ENCODE results near the gene CYS1. TPM values are rescaled to one million over a fixed set of nuclear protein-coding genes. Genes with fewer than 3 reads are reported as not detected.

Gene CYS1
- total RNA-seq, 2 experiments from 2014 or later = not detected

GRCh38 chr2:10071176-10071575 is 9.0 kb downstream of the CYS1 start:
- no peak overlapping the region for H3K27ac Mint-ChIP-seq
- H3K27me3 Mint-ChIP-seq = peaks cover 43% of the 10 kb centered on the region
- H3K36me3 Mint-ChIP-seq = no peaks in the 10 kb centered on the region
- H3K9me3 Mint-ChIP-seq = peaks cover 7% of the 10 kb centered on the region
- peaks cover 3% of the 10 kb centered on the region for H3K4me1 Mint-ChIP-seq
- no peak overlapping the region for H3K4me3 Mint-ChIP-seq
- DNase-seq = no peak

GRCh38 chr2:10067881-10068280 is 12.3 kb downstream of the CYS1 start:
- Mint-ChIP-seq H3K36me3 (no peaks in the 10 kb centered on the region), H3K4me1 (peaks cover 3% of the 10 kb centered on the region), H3K4me3 (no peak overlapping the region), H3K27me3 (peaks cover 12% of the 10 kb centered on the region), H3K27ac (no peak overlapping the region), H3K9me3 (peaks cover 7% of the 10 kb centered on the region)
- no peak for DNase-seq

- H3K9me3 Mint-ChIP-seq = peaks cover 7% of the 10 kb centered on the region
- no peaks in the 10 kb centered on the region for H3K36me3 Mint-ChIP-seq
- no peak overlapping the region for H3K27ac Mint-ChIP-seq
- DNase-seq = no peak
- no peak overlapping the region for H3K4me3 Mint-ChIP-seq
- peaks cover 7% of the 10 kb centered on the region for H3K27me3 Mint-ChIP-seq
- no peaks in the 10 kb centered on the region for H3K4me1 Mint-ChIP-seq
Observed at GRCh38 chr2:10067330-10067729, 12.9 kb downstream of the CYS1 start.

- Mint-ChIP-seq H3K4me3 (no peak overlapping the region), H3K9me3 (peaks cover 7% of the 10 kb centered on the region), H3K27ac (no peak overlapping the region), H3K27me3 (no peaks in the 10 kb centered on the region), H3K36me3 (no peaks in the 10 kb centered on the region), H3K4me1 (no peaks in the 10 kb centered on the region)
- no peak for DNase-seq
Observed at GRCh38 chr2:10065773-10066055, 14.5 kb downstream of the CYS1 start.

GRCh38 chr2:10064932-10065772 is 15.1 kb downstream of the CYS1 start:
- no peaks in the 10 kb centered on the region for H3K4me1 Mint-ChIP-seq

GRCh38 chr2:10063566-10063965 is 16.6 kb downstream of the CYS1 start:
- Mint-ChIP-seq H3K4me3 (no peak overlapping the region), H3K36me3 (no peaks in the 10 kb centered on the region), H3K27ac (no peak overlapping the region), H3K9me3 (peaks cover 7% of the 10 kb centered on the region), H3K27me3 (no peaks in the 10 kb centered on the region), H3K4me1 (no peaks in the 10 kb centered on the region)
- no peak for DNase-seq

More at GRCh38 chr2:10064932-10065772, 15.1 kb downstream of the CYS1 start:
- Mint-ChIP-seq H3K27ac (no peak overlapping the region), H3K9me3 (peaks cover 7% of the 10 kb centered on the region), H3K36me3 (no peaks in the 10 kb centered on the region), H3K27me3 (no peaks in the 10 kb centered on the region), H3K4me3 (no peak overlapping the region)
- no peak for DNase-seq

- H3K4me1 Mint-ChIP-seq = no peaks in the 10 kb centered on the region
- H3K9me3 Mint-ChIP-seq = peaks cover 3% of the 10 kb centered on the region
- H3K27ac Mint-ChIP-seq = no peak overlapping the region
- H3K4me3 Mint-ChIP-seq = no peak overlapping the region
- no peaks in the 10 kb centered on the region for H3K36me3 Mint-ChIP-seq
- H3K27me3 Mint-ChIP-seq = no peaks in the 10 kb centered on the region
- no peak for DNase-seq
Observed at GRCh38 chr2:10062931-10063365, 17.3 kb downstream of the CYS1 start.

GRCh38 chr2:10061221-10061925 is 18.8 kb downstream of the CYS1 start:
- H3K36me3 Mint-ChIP-seq = no peaks in the 10 kb centered on the region
- H3K4me1 Mint-ChIP-seq = peaks cover 6% of the 10 kb centered on the region
- DNase-seq = no peak
- H3K27ac Mint-ChIP-seq = no peak overlapping the region
- H3K4me3 Mint-ChIP-seq = no peak overlapping the region
- H3K9me3 Mint-ChIP-seq = no peaks in the 10 kb centered on the region
- peaks cover 7% of the 10 kb centered on the region for H3K27me3 Mint-ChIP-seq

- no peaks in the 10 kb centered on the region for H3K9me3 Mint-ChIP-seq
- peaks cover 14% of the 10 kb centered on the region for H3K27me3 Mint-ChIP-seq
- H3K36me3 Mint-ChIP-seq = peaks cover 4% of the 10 kb centered on the region
- peaks cover 6% of the 10 kb centered on the region for H3K4me1 Mint-ChIP-seq
- H3K4me3 Mint-ChIP-seq = no peak overlapping the region
- H3K27ac Mint-ChIP-seq = no peak overlapping the region
- DNase-seq = no peak
Observed at GRCh38 chr2:10059552-10060335, 20.5 kb downstream of the CYS1 start.

GRCh38 chr2:10059016-10059351 is 21.2 kb downstream of the CYS1 start:
- peaks cover 14% of the 10 kb centered on the region for H3K27me3 Mint-ChIP-seq
- H3K4me3 Mint-ChIP-seq = no peak overlapping the region
- no peaks in the 10 kb centered on the region for H3K9me3 Mint-ChIP-seq
- no peak overlapping the region for H3K27ac Mint-ChIP-seq
- peaks cover 6% of the 10 kb centered on the region for H3K4me1 Mint-ChIP-seq
- no peak for DNase-seq
- peaks cover 4% of the 10 kb centered on the region for H3K36me3 Mint-ChIP-seq

GRCh38 chr2:10058251-10059015 is 21.8 kb downstream of the CYS1 start:
- H3K4me3 Mint-ChIP-seq = no peak overlapping the region
- H3K9me3 Mint-ChIP-seq = no peaks in the 10 kb centered on the region
- peaks cover 14% of the 10 kb centered on the region for H3K27me3 Mint-ChIP-seq
- DNase-seq = no peak
- no peak overlapping the region for H3K27ac Mint-ChIP-seq
- peaks cover 4% of the 10 kb centered on the region for H3K36me3 Mint-ChIP-seq
- H3K4me1 Mint-ChIP-seq = peaks cover 6% of the 10 kb centered on the region

GRCh38 chr2:10057231-10058107 is 22.7 kb downstream of the CYS1 start:
- peaks cover 14% of the 10 kb centered on the region for H3K27me3 Mint-ChIP-seq
- no peaks in the 10 kb centered on the region for H3K9me3 Mint-ChIP-seq
- H3K36me3 Mint-ChIP-seq = peaks cover 4% of the 10 kb centered on the region
- no peak overlapping the region for H3K27ac Mint-ChIP-seq
- no peak overlapping the region for H3K4me3 Mint-ChIP-seq
- H3K4me1 Mint-ChIP-seq = peaks cover 6% of the 10 kb centered on the region
- DNase-seq = peak; percentile 54

GRCh38 chr2:10056439-10056838 is 23.8 kb downstream of the CYS1 start:
- Mint-ChIP-seq H3K9me3 (no peaks in the 10 kb centered on the region), H3K4me3 (no peak overlapping the region), H3K27me3 (peaks cover 14% of the 10 kb centered on the region), H3K36me3 (peaks cover 8% of the 10 kb centered on the region), H3K27ac (no peak overlapping the region), H3K4me1 (peaks cover 6% of the 10 kb centered on the region)
- DNase-seq = no peak

- H3K4me3 Mint-ChIP-seq = no peak overlapping the region
- no peak overlapping the region for H3K27ac Mint-ChIP-seq
- DNase-seq = no peak
- H3K27me3 Mint-ChIP-seq = peaks cover 14% of the 10 kb centered on the region
- H3K9me3 Mint-ChIP-seq = no peaks in the 10 kb centered on the region
- peaks cover 8% of the 10 kb centered on the region for H3K36me3 Mint-ChIP-seq
- H3K4me1 Mint-ChIP-seq = peaks cover 6% of the 10 kb centered on the region
Observed at GRCh38 chr2:10054976-10055375, 25.2 kb downstream of the CYS1 start.
